Chondrocyte (in vitro differentiated cells): ENCODE results near the gene CLIC3. TPM values are rescaled to one million over a fixed set of nuclear protein-coding genes. Genes with fewer than 3 reads are reported as not detected.

ENCODE experiments used
- DNase-seq: peaks from one replicate; pipeline ENCODE4 v3.0.0; 2021; ENCODE audit warnings: mixed read lengths, low spot score
- H3K27ac Mint-ChIP-seq: one replicate; pipeline ENCODE4 v1.8.0; 2021; ENCODE audit warnings: mild to moderate bottlenecking, moderate library complexity, mixed read lengths; ENCODE audit not compliant: unreplicated experiment
- H3K27me3 Mint-ChIP-seq: 2 replicates; pipeline ENCODE4 v1.8.0; 2021; ENCODE audit warnings: low read depth, mixed read lengths
- H3K36me3 Mint-ChIP-seq: 2 replicates; pipeline ENCODE4 v1.8.0; 2021; ENCODE audit warnings: low read depth, mixed read lengths
- H3K4me1 Mint-ChIP-seq: 2 replicates; pipeline ENCODE4 v1.8.0; 2021; ENCODE audit warnings: low read depth, mild to moderate bottlenecking, mixed read lengths
- H3K4me3 Mint-ChIP-seq: one replicate; pipeline ENCODE4 v1.8.0; 2021; ENCODE audit warnings: mild to moderate bottlenecking, moderate library complexity, mixed read lengths; ENCODE audit not compliant: unreplicated experiment
- H3K9me3 Mint-ChIP-seq: 2 replicates; pipeline ENCODE4 v1.8.0; 2021; ENCODE audit warnings: low read depth, mixed read lengths
- total RNA-seq: library from RNA; stranded (reverse); gene quantifications from 3 replicates; pipeline ENCODE4 v1.2.1, GENCODE V29; 2021
- TF ChIP-seq, protein P1 (sequence below): fragments of 200-600 bp; sonication (generic); IDR thresholded peaks from 2 replicates; pipeline ENCODE4 v1.5.0; 2021; ENCODE audit warnings: antibody characterized with exemption, mild to moderate bottlenecking, moderate library complexity

Gene CLIC3
- total RNA-seq, 1 donor from 2014 or later, result 5.5 TPM

DNA sequence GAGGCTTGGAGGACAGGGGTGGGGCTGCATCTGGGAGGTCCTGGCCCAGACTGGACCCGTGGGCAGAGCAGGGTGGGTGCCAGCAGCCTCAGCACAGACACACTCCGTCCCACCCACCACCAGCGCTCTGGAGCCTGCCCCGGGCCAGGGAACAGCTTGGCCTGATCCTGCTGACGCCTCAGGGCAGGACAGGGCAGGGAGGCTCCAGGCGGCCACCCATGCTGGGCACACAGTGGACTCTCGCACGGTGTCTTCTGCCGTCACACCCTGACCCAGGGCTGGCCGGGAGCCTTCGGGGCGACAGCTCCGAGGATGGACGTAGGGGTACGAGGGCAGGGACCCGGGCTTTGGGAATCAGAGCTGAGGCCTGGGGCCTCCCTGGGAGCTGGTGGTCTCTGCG, 27.2 kb downstream of the CLIC3 start:
- no peak overlapping the region for H3K4me3 Mint-ChIP-seq
- H3K27ac Mint-ChIP-seq, result no peak overlapping the region
- peaks cover 4% of the 10 kb centered on the region for H3K4me1 Mint-ChIP-seq
- H3K27me3 Mint-ChIP-seq, result peaks cover 3% of the 10 kb centered on the region
- TF ChIP-seq, protein P1, sequence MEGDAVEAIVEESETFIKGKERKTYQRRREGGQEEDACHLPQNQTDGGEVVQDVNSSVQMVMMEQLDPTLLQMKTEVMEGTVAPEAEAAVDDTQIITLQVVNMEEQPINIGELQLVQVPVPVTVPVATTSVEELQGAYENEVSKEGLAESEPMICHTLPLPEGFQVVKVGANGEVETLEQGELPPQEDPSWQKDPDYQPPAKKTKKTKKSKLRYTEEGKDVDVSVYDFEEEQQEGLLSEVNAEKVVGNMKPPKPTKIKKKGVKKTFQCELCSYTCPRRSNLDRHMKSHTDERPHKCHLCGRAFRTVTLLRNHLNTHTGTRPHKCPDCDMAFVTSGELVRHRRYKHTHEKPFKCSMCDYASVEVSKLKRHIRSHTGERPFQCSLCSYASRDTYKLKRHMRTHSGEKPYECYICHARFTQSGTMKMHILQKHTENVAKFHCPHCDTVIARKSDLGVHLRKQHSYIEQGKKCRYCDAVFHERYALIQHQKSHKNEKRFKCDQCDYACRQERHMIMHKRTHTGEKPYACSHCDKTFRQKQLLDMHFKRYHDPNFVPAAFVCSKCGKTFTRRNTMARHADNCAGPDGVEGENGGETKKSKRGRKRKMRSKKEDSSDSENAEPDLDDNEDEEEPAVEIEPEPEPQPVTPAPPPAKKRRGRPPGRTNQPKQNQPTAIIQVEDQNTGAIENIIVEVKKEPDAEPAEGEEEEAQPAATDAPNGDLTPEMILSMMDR, result no peak
- DNase-seq, result no peak
- no peaks in the 10 kb centered on the region for H3K9me3 Mint-ChIP-seq
- no peaks in the 10 kb centered on the region for H3K36me3 Mint-ChIP-seq

DNA sequence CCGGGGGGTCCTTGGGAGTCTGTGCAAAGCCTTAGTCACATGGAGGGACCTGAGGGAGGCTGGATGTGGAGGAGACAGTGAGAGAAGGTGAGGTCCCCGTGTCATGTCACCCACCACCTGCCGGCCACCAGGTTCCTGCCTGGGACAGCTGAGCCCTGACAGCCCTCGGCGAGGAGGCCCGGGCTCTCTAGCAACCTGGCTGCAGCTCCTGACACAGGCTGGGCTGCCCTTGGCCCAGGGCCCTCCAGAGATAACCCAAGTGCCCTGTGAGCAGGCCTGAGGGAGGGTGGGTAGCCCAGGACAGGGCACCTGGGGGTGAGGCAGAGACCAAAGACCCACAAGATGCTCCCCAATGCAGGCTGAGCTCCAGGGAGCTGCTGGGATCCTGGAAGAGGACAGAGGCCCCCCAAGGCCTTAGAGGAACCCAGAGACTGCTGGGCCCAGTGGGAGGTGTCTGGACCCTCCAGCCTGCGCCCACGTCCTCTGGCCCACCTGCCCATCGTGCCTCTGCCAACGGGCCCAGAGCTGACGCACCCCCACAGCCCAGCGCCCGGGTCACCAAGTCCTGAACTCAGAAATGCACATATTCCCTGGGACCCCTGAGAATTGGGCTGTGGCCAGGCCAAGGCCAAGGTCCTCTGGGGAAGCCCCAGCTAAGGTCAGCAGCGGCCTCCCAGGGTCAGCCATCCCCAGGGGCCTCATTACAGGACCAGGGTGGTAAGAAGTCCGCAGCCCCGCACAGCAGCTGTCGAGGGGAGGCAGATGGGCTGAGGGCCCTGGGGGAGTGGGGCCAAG, 27.8 kb downstream of the CLIC3 start:
- TF ChIP-seq, protein P1, result no peak
- Mint-ChIP-seq H3K36me3 (no peaks in the 10 kb centered on the region), H3K27ac (no peak overlapping the region), H3K4me1 (peaks cover 4% of the 10 kb centered on the region), H3K27me3 (peaks cover 3% of the 10 kb centered on the region), H3K9me3 (no peaks in the 10 kb centered on the region), H3K4me3 (no peak overlapping the region)
- no peak for DNase-seq

DNA sequence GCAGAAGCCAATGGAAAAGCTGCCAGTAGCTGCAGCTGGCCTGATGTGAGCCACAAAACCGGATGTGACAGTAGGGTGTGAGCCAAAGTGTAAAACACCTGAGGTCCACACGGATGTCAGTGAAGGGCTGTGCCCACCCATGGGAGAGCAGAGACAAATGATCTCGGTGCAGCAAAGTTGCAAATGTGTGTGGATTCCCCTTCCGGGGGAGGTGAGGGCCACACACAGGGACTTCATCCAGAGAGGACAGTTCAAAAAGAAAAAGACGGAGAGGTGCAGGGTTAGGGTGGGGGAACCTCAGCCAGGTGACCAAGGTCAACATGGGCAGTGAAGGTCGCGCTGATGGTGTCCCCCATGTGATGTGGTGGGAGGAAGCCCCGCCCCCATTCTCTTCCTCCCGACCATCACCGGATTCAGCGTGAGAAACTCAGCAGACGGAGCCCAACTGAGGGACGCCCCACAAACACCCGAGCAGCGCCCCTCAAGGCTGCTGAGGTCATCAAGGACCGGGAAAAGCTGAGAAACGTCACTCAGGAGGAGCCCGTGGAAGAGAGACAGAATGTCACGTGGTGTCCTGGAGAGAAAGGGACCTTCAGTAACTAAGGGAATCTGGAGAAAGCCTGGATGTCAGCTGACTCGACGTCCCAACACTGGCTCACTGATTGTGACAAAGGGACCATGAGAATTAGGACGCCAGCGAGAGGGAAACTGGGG, 30.4 kb downstream of the CLIC3 start:
- Mint-ChIP-seq H3K9me3 (no peaks in the 10 kb centered on the region), H3K27me3 (peaks cover 3% of the 10 kb centered on the region), H3K27ac (no peak overlapping the region), H3K36me3 (no peaks in the 10 kb centered on the region), H3K4me3 (no peak overlapping the region), H3K4me1 (peaks cover 4% of the 10 kb centered on the region)
- TF ChIP-seq, protein P1, result no peak
- no peak for DNase-seq

DNA sequence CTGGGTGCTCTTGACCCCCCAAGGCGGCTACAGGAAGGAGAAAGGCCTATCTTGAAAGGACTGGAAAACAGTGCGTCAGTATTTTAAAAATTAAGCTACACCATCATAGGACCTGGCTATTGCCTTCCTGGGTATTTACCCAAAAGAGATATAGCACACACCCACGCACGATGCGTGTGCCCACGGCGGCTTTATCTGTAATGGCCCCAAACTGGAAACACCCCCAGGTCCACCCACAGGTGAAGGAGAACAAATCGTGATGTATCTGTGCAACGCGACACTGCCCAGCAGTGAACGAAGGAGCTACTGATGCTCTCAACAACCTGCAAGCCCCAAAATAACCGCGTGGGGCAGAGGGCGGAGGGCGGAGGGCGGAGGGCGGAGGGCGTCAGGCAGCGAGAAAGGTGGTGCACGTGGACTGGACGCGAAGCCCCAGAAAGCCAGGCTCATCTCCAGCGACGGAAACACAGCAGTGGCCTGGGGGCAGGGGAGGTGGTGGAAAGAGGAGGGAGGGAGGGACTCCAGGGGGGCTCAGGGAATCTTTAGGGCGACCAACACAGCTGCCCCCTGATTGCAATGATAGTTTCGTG, 31.4 kb downstream of the CLIC3 start:
- H3K4me1 Mint-ChIP-seq, result peaks cover 4% of the 10 kb centered on the region
- H3K27ac Mint-ChIP-seq, result no peak overlapping the region
- no peak for DNase-seq
- no peaks in the 10 kb centered on the region for H3K9me3 Mint-ChIP-seq
- no peaks in the 10 kb centered on the region for H3K36me3 Mint-ChIP-seq
- peaks cover 3% of the 10 kb centered on the region for H3K27me3 Mint-ChIP-seq
- H3K4me3 Mint-ChIP-seq, result no peak overlapping the region
- TF ChIP-seq, protein P1, result no peak

DNA sequence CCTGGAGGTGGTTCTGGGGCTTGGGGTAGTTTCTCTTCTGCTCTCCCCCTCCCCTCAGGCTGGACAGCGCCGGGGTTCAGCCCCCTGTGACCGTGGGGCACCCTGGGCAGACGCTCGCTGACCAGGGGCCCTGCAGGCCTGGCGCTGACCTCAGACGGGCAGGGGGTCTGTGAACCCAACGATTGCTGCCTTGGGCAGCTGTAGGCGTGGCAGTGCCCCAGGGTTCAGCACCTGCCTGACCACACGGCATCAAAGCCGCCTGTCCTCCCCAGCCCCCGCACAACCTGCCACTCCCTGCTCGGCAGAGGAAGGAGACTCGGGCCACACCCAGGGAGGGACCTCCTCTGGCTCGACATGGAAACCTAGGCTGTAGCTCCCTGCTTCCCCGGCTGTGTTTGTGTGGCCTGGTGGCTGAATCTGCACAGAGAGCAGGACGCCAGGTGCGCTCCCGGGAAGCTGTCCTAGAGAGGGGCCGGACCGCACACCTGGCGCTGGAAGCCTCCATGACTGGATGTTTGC, 32.1 kb downstream of the CLIC3 start:
- H3K4me1 Mint-ChIP-seq, result peaks cover 4% of the 10 kb centered on the region
- peaks cover 3% of the 10 kb centered on the region for H3K27me3 Mint-ChIP-seq
- no peak overlapping the region for H3K4me3 Mint-ChIP-seq
- H3K36me3 Mint-ChIP-seq, result no peaks in the 10 kb centered on the region
- H3K9me3 Mint-ChIP-seq, result no peaks in the 10 kb centered on the region
- no peak for DNase-seq
- H3K27ac Mint-ChIP-seq, result no peak overlapping the region
- TF ChIP-seq, protein P1, result no peak
